ENCODE results near the gene WDR90. TPM values are rescaled to one million over a fixed set of nuclear protein-coding genes. Genes with fewer than 3 reads are reported as not detected.

Gene WDR90
- total RNA-seq, 1 experiment from 2014 or later: 68.2 TPM

GRCh38 chr16:671353-672131, 22.4 kb downstream of the WDR90 start:
- Histone ChIP-seq H3K56ac (ENCODE audit: insufficient read length, low read depth, low read length) (no peak overlapping the region), H3K9ac (ENCODE audit: extremely low read depth, insufficient read length, low read length) (no peak overlapping the region), H3K4me1 (ENCODE audit: insufficient read depth, low read length) (no peaks in the 10 kb centered on the region), H2BK120ac (ENCODE audit: low read depth, low read length, poor library complexity, severe bottlenecking) (no peak overlapping the region), H3K23ac (ENCODE audit: insufficient read length, low read depth, low read length) (no peak overlapping the region), H3K79me1 (ENCODE audit: insufficient read depth, low read depth, low read length, poor library complexity, severe bottlenecking) (no peaks in the 10 kb centered on the region), H3K23me2 (ENCODE audit: insufficient read length, low read depth, low read length, poor library complexity, severe bottlenecking) (peaks cover 6% of the 10 kb centered on the region), H3K14ac (ENCODE audit: insufficient read depth, low read length) (no peak overlapping the region), H3K27me3 (ENCODE audit: insufficient read depth, low read length) (no peaks in the 10 kb centered on the region), H2BK12ac (ENCODE audit: insufficient read length, low read depth, low read length) (no peak overlapping the region), H4K8ac (replicated peaks; ENCODE audit: insufficient read length, low read depth, low read length) (no peak overlapping the region), H4K5ac (ENCODE audit: insufficient read length, low read depth, low read length) (no peak overlapping the region), H2AFZ (ENCODE audit: low read length) (no peak overlapping the region), H3K9me3 (ENCODE audit: control insufficient read depth, low read depth, low read length) (no peaks in the 10 kb centered on the region), H2AK5ac (ENCODE audit: insufficient read length, low read length) (no peak overlapping the region), H3K4ac (ENCODE audit: low read depth, low read length) (no peak overlapping the region), H3K27ac (ENCODE audit: insufficient read length, low read depth, low read length) (no peak overlapping the region), H4K20me1 (ENCODE audit: control insufficient read depth, insufficient read depth, insufficient read length) (no peaks in the 10 kb centered on the region), H4K91ac (ENCODE audit: insufficient read length, low read depth, low read length) (no peak overlapping the region), H2BK20ac (ENCODE audit: low read depth, low read length, poor library complexity, severe bottlenecking) (no peak overlapping the region), H3K4me2 (ENCODE audit: insufficient read depth, insufficient read length, low read length) (no peak overlapping the region), H3K18ac (ENCODE audit: insufficient read length, low read depth, low read length) (no peak overlapping the region), H2BK5ac (ENCODE audit: insufficient read length, low read length) (no peak overlapping the region), H2BK15ac (ENCODE audit: low read depth, low read length) (no peak overlapping the region), H3K79me2 (ENCODE audit: insufficient read depth, low read length) (no peaks in the 10 kb centered on the region; the same call in 1 of the 2 replicates), H3T11ph (ENCODE audit: low read length) (no peak overlapping the region)
- 0 out of 5 replicates have a peak overlapping the region, but pooled peaks of 1 of the 2 experiments have one; percentile 24 for H3K4me3 Mint-ChIP-seq
- H3K4me1 Mint-ChIP-seq: peaks cover 9% of the 10 kb centered on the region in 2 experiments
- no peak for TF ChIP-seq CTCF (conservative IDR thresholded peaks at IDR 0.05)
- H3K27me3 Mint-ChIP-seq (ENCODE audit: low read depth): peaks cover 3% of the 10 kb centered on the region; the same call in 1 of the 2 replicates
- H3K27ac Mint-ChIP-seq: no peak overlapping the region
- DNase-seq: no peak
- WGBS (ENCODE audit: extremely low coverage, insufficient read length, low lambda C conversion rate): no CpG with 5 or more reads among the region's 40 CpGs
- no peaks in the 10 kb centered on the region for H3K9me3 Mint-ChIP-seq
- H3K36me3 Mint-ChIP-seq (ENCODE audit: insufficient read depth in 1 of 3, low read depth in 3 of 3): peaks cover 11 to 27% (median 27%) of the 10 kb centered on the region in 3 experiments; a peak in 6 of 7 replicates
